Measurements from ENCODE around the gene ZNF483.

- TF ChIP-seq, protein P1, sequence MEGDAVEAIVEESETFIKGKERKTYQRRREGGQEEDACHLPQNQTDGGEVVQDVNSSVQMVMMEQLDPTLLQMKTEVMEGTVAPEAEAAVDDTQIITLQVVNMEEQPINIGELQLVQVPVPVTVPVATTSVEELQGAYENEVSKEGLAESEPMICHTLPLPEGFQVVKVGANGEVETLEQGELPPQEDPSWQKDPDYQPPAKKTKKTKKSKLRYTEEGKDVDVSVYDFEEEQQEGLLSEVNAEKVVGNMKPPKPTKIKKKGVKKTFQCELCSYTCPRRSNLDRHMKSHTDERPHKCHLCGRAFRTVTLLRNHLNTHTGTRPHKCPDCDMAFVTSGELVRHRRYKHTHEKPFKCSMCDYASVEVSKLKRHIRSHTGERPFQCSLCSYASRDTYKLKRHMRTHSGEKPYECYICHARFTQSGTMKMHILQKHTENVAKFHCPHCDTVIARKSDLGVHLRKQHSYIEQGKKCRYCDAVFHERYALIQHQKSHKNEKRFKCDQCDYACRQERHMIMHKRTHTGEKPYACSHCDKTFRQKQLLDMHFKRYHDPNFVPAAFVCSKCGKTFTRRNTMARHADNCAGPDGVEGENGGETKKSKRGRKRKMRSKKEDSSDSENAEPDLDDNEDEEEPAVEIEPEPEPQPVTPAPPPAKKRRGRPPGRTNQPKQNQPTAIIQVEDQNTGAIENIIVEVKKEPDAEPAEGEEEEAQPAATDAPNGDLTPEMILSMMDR (IDR thresholded peaks at IDR 0.05), result no peak
- no peak for TF ChIP-seq EP300 (IDR thresholded peaks at IDR 0.05)
Observed at GRCh38 chr9:111484572-111484894, 40.4 kb upstream of the ZNF483 start.

Measured in ovary (tissue), 3 donors.